ENCODE data around the gene BZW1.

- no peak for TF ChIP-seq CTCF (optimal IDR thresholded peaks at IDR 0.05 in 1 of 3, IDR thresholded peaks at IDR 0.05 in 1 of 3, conservative IDR thresholded peaks at IDR 0.05 in 1 of 3; ENCODE audit: extremely low read depth in 1 of 3, insufficient read depth in 2 of 3, low read length in 3 of 3)
- TF ChIP-seq EZH2 (IDR thresholded peaks at IDR 0.05; ENCODE audit: low read length), result no peak
Measured at GRCh38 chr2:200862532-200863000, 50.9 kb downstream of the BZW1 start.
